ENCODE data around the gene ITGA6.

ITGA6 gene

GRCh38 chr2:172462373-172462848, 35.0 kb downstream of the ITGA6 start:
- Histone ChIP-seq H3K4me1 (ENCODE audit: control insufficient read depth, low read length) (peaks cover 10% of the 10 kb centered on the region), H3F3A (ENCODE audit: control insufficient read depth, insufficient read depth) (no peaks in the 10 kb centered on the region), H3K27me3 (ENCODE audit: control insufficient read depth, low read length) (peaks cover 36% of the 10 kb centered on the region), H3K9me3 (ENCODE audit: control insufficient read depth, insufficient read depth, low read length) (no peaks in the 10 kb centered on the region), H3K4me3 (ENCODE audit: low read length) (no peak overlapping the region), H3K9me2 (replicated peaks; ENCODE audit: control insufficient read depth, low read length) (no peaks in the 10 kb centered on the region), H3K4me2 (ENCODE audit: low read length) (no peak overlapping the region), H4K20me1 (ENCODE audit: control insufficient read depth, insufficient read depth, low read depth, low read length) (no peaks in the 10 kb centered on the region), H3K27ac (ENCODE audit: low read depth, low read length) (no peak overlapping the region), H3K79me2 (ENCODE audit: control insufficient read depth, low read length) (no peaks in the 10 kb centered on the region), H3K36me3 (ENCODE audit: control insufficient read depth, low read length) (no peaks in the 10 kb centered on the region)
- TF ChIP-seq CTCF (IDR thresholded peaks at IDR 0.05; ENCODE audit: low read depth, low read length, poor library complexity, severe bottlenecking), result peak; percentile 30
- no peak for TF ChIP-seq EZH2phosphoT487 (IDR thresholded peaks at IDR 0.05; ENCODE audit: borderline replicate concordance, low read length)

- H4K20me1 ChIP-seq (ENCODE audit: control insufficient read depth, insufficient read depth, low read depth, low read length), result no peaks in the 10 kb centered on the region
- H3K4me2 ChIP-seq (ENCODE audit: low read length), result no peak overlapping the region
- no peaks in the 10 kb centered on the region for H3K9me3 ChIP-seq (ENCODE audit: control insufficient read depth, insufficient read depth, low read length)
- H3K4me3 ChIP-seq (ENCODE audit: low read length), result no peak overlapping the region
- TF ChIP-seq CTCF (IDR thresholded peaks at IDR 0.05; ENCODE audit: low read depth, low read length, poor library complexity, severe bottlenecking) (no peak), EZH2phosphoT487 (IDR thresholded peaks at IDR 0.05; ENCODE audit: borderline replicate concordance, low read length) (no peak)
- no peaks in the 10 kb centered on the region for H3K79me2 ChIP-seq (ENCODE audit: control insufficient read depth, low read length)
- H3F3A ChIP-seq (ENCODE audit: control insufficient read depth, insufficient read depth), result no peaks in the 10 kb centered on the region
- H3K27me3 ChIP-seq (ENCODE audit: control insufficient read depth, low read length), result peaks cover 35% of the 10 kb centered on the region
- peaks cover 10% of the 10 kb centered on the region for H3K4me1 ChIP-seq (ENCODE audit: control insufficient read depth, low read length)
- no peaks in the 10 kb centered on the region for H3K9me2 ChIP-seq (replicated peaks; ENCODE audit: control insufficient read depth, low read length)
- H3K27ac ChIP-seq (ENCODE audit: low read depth, low read length), result no peak overlapping the region
- no peaks in the 10 kb centered on the region for H3K36me3 ChIP-seq (ENCODE audit: control insufficient read depth, low read length)
Measured at GRCh38 chr2:172462849-172463381, 35.5 kb downstream of the ITGA6 start.

GRCh38 chr2:172464400-172465129, 37.2 kb downstream of the ITGA6 start:
- Histone ChIP-seq H3K4me1 (ENCODE audit: control insufficient read depth, low read length) (peaks cover 10% of the 10 kb centered on the region), H3K79me2 (ENCODE audit: control insufficient read depth, low read length) (no peaks in the 10 kb centered on the region), H3K27me3 (ENCODE audit: control insufficient read depth, low read length) (peaks cover 32% of the 10 kb centered on the region), H3K4me3 (ENCODE audit: low read length) (no peak overlapping the region), H3F3A (ENCODE audit: control insufficient read depth, insufficient read depth) (no peaks in the 10 kb centered on the region), H3K27ac (ENCODE audit: low read depth, low read length) (no peak overlapping the region), H4K20me1 (ENCODE audit: control insufficient read depth, insufficient read depth, low read depth, low read length) (no peaks in the 10 kb centered on the region), H3K36me3 (ENCODE audit: control insufficient read depth, low read length) (no peaks in the 10 kb centered on the region), H3K9me3 (ENCODE audit: control insufficient read depth, insufficient read depth, low read length) (no peaks in the 10 kb centered on the region), H3K4me2 (ENCODE audit: low read length) (no peak overlapping the region), H3K9me2 (replicated peaks; ENCODE audit: control insufficient read depth, low read length) (no peaks in the 10 kb centered on the region)
- no peak for TF ChIP-seq EZH2phosphoT487 (IDR thresholded peaks at IDR 0.05; ENCODE audit: borderline replicate concordance, low read length)
- TF ChIP-seq CTCF (IDR thresholded peaks at IDR 0.05; ENCODE audit: low read depth, low read length, poor library complexity, severe bottlenecking), result no peak

All from DOHH2 (cell line).